Right forelimb (tissue), 1 donor: ENCODE measurements around the gene EXOC7.
"Not testable (repeated sequence)": the region's sequence is repeated elsewhere in the genome, so short reads cannot be mapped to it uniquely, and the experiment has no call there.

ENCODE experiments used
- DNase-seq: peaks from one replicate; pipeline ENCODE4 v3.0.0-alpha.2; 2018

The EXOC7 gene

GRCh38 chr17:76071531-76072147, 31.9 kb downstream of the EXOC7 start:
- DNase-seq, result no peak

GRCh38 chr17:76065775-76066174, 37.8 kb downstream of the EXOC7 start:
- DNase-seq, result no peak

GRCh38 chr17:76063875-76064546, 39.6 kb downstream of the EXOC7 start:
- no peak for DNase-seq

DNA sequence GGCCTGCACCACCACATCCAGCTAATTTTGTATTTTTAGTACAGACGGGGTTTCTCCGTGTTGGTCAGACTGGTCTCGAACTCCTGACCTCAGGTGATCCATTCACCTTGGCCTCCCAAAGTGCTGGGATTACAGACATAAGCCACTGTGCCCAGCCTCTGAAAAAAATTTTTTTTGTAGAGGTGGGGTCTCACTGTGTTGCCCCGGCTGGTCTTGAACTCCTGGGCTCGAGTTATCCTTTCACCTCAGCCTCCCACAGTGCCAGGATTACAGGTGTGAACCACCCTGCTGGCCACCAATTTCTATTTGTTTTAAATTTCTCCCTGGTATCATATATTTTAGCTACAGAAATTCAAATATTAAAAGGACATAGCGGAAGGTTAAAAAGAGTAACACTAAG, 45.3 kb downstream of the EXOC7 start:
- not testable (repeated sequence) for DNase-seq

- DNase-seq, result no peak
Measured at GRCh38 chr17:76056882-76057281, 46.7 kb downstream of the EXOC7 start.

DNA sequence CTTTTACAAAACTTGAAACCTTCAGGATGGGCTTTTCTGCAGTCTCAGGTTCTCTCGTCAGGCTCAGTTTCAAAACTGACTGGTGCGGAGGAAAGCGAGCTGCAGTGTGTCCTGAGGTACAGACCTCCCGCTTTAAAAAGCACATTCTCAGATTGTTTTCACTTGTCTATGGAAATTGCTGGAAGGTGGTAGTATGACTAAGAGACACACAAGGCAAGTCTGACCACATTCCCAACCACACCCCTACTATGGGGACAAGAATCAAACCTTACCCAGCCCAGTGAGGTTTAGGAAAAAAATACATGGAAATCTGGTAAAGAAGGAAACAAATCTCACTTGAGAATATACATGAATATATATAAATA, 49.5 kb downstream of the EXOC7 start:
- DNase-seq, result no peak

GRCh38 chr17:76053246-76054111, 50.1 kb downstream of the EXOC7 start:
- no peak for DNase-seq

DNA sequence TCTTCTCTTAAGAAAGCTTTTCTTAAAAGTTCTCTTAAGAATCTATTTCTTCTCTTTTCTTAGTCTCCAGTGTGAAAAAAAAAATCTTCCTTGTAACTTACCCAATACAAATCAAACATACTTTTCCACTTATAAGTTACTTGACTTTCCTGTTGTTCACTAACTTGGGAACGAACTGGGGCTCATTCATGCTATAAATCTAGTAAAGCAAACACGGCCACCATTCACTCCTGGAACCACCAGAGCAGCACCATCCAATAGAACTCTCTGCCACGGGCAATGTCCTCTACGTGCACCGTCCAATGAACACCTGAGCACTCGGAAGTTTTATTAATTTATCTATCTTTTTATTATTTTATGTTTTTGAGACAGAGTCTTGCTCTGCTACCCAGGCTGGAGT, 52.0 kb downstream of the EXOC7 start:
- no peak for DNase-seq

- DNase-seq, result no peak
Measured at GRCh38 chr17:76050538-76051467, 52.8 kb downstream of the EXOC7 start.

- no peak for DNase-seq
Measured at GRCh38 chr17:76049836-76050537, 53.6 kb downstream of the EXOC7 start.

DNA sequence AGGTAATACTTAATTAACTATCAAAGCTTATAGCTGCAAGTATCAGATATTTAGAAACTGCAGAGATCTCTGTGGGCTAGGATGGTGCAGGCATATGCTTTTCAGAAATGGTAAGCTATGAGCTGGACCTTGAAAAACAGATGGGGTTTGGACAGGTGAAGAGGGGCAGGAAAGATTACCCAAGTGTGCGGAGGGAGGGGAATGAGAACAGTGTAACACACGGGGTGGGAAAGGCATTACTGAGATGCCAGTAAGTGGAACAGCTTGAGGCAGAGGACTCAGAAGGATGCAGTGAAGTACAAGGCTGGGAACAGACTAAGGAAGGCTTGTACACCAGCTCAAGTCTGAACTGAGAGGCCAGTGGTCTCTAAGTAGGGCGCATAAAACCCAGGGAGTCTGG, 54.3 kb downstream of the EXOC7 start:
- DNase-seq, result no peak

GRCh38 chr17:76048711-76049110, 54.9 kb downstream of the EXOC7 start:
- no peak for DNase-seq

DNA sequence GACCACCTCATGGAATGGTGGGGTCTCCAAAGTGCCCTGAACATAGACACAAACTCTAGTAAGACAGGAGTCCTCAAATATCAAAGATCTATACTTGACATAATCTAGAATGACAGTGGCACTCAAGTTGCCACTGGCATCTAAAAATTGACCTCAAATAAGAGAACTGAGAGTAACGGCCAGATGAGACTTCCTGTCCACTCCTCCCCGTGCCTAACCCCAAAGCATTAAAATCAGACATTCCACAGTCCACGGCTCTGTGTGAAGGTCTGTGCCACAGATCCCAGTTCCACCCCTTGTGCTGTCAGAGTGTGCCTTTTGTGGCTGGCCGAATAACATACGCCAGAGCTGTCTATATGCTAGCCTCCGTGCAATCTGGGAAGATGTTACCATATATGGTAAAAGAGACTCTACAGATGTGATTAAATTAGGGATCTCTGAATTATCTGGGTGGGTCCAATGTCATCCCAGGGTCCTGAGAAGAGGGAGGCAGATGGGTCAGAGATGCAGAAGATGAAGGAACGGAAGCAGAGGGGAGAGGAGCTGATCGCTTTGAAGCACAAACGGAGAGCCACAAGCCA, 55.5 kb downstream of the EXOC7 start:
- no peak for DNase-seq

- no peak for DNase-seq
Measured at GRCh38 chr17:76046064-76046463, 57.5 kb downstream of the EXOC7 start.

- not testable (repeated sequence) for DNase-seq
Measured at GRCh38 chr17:76044475-76045007, 59.0 kb downstream of the EXOC7 start.

GRCh38 chr17:76042868-76043267, 60.7 kb downstream of the EXOC7 start:
- DNase-seq, result not testable (repeated sequence)

GRCh38 chr17:76040376-76040775, 63.2 kb downstream of the EXOC7 start:
- no peak for DNase-seq

DNA sequence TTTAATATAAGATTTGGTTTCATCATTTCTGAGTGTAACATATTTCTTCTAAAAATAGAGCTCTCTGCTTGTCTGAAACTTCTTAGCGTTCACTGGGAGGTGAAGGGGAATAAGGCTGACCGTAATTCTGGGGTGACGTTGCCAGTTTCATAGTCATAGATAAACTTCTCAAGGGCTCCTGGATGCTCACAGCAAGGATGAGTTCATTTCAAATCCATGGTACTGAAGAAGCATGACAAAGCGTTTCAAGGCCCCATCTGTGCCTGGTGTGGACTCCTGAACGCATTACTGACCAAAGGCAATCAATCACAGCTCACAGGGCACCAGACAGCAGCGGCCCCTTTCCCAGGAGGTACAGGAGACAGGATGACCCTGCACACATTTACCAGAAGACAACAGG, 64.5 kb downstream of the EXOC7 start:
- no peak for DNase-seq

- no peak for DNase-seq
Measured at GRCh38 chr17:76038050-76038449, 65.5 kb downstream of the EXOC7 start.

DNA sequence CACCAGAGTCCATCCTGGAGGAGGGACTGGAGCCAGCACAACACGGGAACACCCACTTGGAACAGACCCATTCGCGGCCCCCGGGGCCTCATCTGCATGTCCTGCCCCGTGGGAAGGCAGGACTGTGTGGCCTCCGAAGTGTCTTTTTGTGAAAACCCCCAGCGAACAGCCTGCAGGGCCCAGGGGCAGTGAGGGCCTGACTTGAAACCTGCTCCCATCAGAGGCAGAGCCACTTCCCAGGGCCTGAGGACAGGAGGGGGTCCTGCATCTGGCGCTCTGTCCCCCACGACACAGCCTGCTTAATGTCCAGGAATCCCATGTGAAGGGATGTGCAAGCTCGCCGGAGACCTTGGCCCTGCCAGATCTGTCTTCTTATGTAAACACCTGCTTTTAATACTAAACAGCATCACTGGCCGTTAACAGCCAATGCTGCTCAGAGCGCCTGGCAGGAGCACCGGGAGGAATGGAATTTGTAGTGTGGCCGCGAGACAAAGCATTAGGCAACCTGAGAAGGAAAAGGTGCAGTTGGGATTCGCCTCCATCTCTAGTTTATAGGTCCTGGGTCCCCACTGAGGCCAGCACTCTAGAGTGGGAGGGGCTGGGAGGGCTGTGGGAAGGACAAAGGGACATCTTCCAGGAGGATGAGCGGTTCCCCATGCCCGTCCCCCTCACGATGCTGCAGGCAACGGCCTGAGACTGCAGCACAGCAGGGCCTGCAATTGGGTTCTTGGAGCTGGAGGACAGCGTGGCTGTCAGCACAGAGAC, 66.9 kb downstream of the EXOC7 start:
- no peak for DNase-seq
